Measurements from ENCODE around the gene SLC36A2. TPM values are rescaled to one million over a fixed set of nuclear protein-coding genes. Genes with fewer than 3 reads are reported as not detected.

Gene SLC36A2
- total RNA-seq, 1 experiment from 2014 or later: not detected

GRCh38 chr5:151267491-151268260 lies 79.7 kb downstream of the SLC36A2 start:
- 0 out of 2 replicates have a peak, but pooled peaks cover 7% of the 10 kb centered on the region for H3K4me1 ChIP-seq
- H3K27me3 Mint-ChIP-seq (ENCODE audit: insufficient read depth, unreplicated experiment): no peaks in the 10 kb centered on the region
- ChIA-PET CTCF (no interaction called here), POLR2A (no interaction called here)
- intact Hi-C loops (cut with micrococcal nuclease; ENCODE audit: unreplicated experiment): no loop called here
- no peak overlapping the region for H3K4me3 Mint-ChIP-seq (ENCODE audit: unreplicated experiment)
- H3K9me3 ChIP-seq: no peaks in the 10 kb centered on the region
- no peaks in the 10 kb centered on the region for H3K27me3 ChIP-seq (replicated peaks; ENCODE audit: control insufficient read depth, insufficient read depth, low read length)
- BruUV-seq (replicated peaks): no TSS peak
- TF ChIP-seq, protein P1, sequence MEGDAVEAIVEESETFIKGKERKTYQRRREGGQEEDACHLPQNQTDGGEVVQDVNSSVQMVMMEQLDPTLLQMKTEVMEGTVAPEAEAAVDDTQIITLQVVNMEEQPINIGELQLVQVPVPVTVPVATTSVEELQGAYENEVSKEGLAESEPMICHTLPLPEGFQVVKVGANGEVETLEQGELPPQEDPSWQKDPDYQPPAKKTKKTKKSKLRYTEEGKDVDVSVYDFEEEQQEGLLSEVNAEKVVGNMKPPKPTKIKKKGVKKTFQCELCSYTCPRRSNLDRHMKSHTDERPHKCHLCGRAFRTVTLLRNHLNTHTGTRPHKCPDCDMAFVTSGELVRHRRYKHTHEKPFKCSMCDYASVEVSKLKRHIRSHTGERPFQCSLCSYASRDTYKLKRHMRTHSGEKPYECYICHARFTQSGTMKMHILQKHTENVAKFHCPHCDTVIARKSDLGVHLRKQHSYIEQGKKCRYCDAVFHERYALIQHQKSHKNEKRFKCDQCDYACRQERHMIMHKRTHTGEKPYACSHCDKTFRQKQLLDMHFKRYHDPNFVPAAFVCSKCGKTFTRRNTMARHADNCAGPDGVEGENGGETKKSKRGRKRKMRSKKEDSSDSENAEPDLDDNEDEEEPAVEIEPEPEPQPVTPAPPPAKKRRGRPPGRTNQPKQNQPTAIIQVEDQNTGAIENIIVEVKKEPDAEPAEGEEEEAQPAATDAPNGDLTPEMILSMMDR (IDR thresholded peaks at IDR 0.05; ENCODE audit: insufficient read depth in 1 of 2, low read depth in 1 of 2, low read length in 1 of 2, severe bottlenecking in 1 of 2, unreplicated experiment in 1 of 2): no peak
- H3K4me1 Mint-ChIP-seq (ENCODE audit: low read depth, unreplicated experiment): peaks cover 6% of the 10 kb centered on the region
- H3K27ac Mint-ChIP-seq (ENCODE audit: unreplicated experiment): no peak overlapping the region
- H3K9me3 Mint-ChIP-seq (ENCODE audit: unreplicated experiment): no peaks in the 10 kb centered on the region
- DNase-seq: no peak
- no peak overlapping the region for H3K4me3 ChIP-seq (ENCODE audit: low read depth, low read length)
- peaks cover 5% of the 10 kb centered on the region for H3K36me3 Mint-ChIP-seq (ENCODE audit: insufficient read depth, unreplicated experiment)
- H3K36me3 ChIP-seq (ENCODE audit: control insufficient read depth, insufficient read depth, low read length): no peaks in the 10 kb centered on the region

Other genes with a start within 250 kb of the SLC36A2 start
- 43.0 and 51.9 TPM in 2 replicates for gene ANXA6, start 189.8 kb downstream of the SLC36A2 start, total RNA-seq (2022)
- 5.1 TPM in 2 replicates for gene CCDC69, start 123.5 kb downstream of the SLC36A2 start, total RNA-seq (2022)
- 27.6 and 28.0 TPM in 2 replicates for gene GM2A, start 94.4 kb downstream of the SLC36A2 start, total RNA-seq (2022)
- gene SLC36A3, start 43.8 kb downstream of the SLC36A2 start, total RNA-seq (2022): not detected in 2 replicates
- 17.5 and 18.2 TPM in 2 replicates for gene SLC36A1, start 100.0 kb upstream of the SLC36A2 start, total RNA-seq (2022)
- 0.21 and 0.32 TPM in 2 replicates for gene FAT2, start 243.8 kb upstream of the SLC36A2 start, total RNA-seq (2022)